HL-60 (cell line): Measurements from ENCODE around the gene CDHR1.
"Not testable (repeated sequence)": the region's sequence is repeated elsewhere in the genome, so short reads cannot be mapped to it uniquely, and the experiment has no call there.

Experiments
- POLR2AphosphoS5 ChIP-seq: IDR thresholded peaks from 2 replicates; pipeline ENCODE4 v1.6.1; 2012; ENCODE audit warnings: low read depth
- TF ChIP-seq, protein P1 (sequence below): IDR thresholded peaks from one replicate; pipeline ENCODE4 v1.5.1; 2011; ENCODE audit warnings: low read length, control low read depth, inconsistent platforms; ENCODE audit not compliant: insufficient read depth

DNA sequence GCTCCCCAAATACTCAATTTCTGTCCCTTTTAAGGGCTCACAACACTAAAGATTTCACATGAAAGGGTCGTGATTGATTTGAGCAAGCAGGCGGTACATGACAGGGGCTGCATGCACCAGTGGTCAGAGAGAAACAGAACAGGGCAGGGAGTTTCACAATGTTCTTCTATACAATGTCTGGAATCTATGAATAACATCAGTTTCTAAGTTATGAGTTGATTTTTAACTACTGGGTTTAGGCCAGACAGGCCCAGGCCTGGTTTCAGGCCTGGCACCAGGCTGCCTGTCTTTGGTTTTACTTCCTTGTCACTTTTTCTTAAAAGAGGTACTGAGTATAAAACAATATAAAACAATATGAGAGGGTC, 27.1 kb upstream of the CDHR1 start:
- TF ChIP-seq, protein P1, sequence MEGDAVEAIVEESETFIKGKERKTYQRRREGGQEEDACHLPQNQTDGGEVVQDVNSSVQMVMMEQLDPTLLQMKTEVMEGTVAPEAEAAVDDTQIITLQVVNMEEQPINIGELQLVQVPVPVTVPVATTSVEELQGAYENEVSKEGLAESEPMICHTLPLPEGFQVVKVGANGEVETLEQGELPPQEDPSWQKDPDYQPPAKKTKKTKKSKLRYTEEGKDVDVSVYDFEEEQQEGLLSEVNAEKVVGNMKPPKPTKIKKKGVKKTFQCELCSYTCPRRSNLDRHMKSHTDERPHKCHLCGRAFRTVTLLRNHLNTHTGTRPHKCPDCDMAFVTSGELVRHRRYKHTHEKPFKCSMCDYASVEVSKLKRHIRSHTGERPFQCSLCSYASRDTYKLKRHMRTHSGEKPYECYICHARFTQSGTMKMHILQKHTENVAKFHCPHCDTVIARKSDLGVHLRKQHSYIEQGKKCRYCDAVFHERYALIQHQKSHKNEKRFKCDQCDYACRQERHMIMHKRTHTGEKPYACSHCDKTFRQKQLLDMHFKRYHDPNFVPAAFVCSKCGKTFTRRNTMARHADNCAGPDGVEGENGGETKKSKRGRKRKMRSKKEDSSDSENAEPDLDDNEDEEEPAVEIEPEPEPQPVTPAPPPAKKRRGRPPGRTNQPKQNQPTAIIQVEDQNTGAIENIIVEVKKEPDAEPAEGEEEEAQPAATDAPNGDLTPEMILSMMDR = not testable (repeated sequence)
- TF ChIP-seq POLR2AphosphoS5 = not testable (repeated sequence)
